HG03565 (cell line): ENCODE data around the gene EEF1A2.

Experiments used
- ATAC-seq: cut with Tn5 transposase; IDR thresholded peaks from one replicate; pipeline ENCODE4 v1.9.1; 2021; ENCODE audit warnings: mild to moderate bottlenecking, moderate library complexity; ENCODE audit not compliant: unreplicated experiment

Gene EEF1A2

GRCh38 chr20:63471717-63471980, 27.2 kb downstream of the EEF1A2 start:
- no peak for ATAC-seq

- ATAC-seq = no peak
Observed at GRCh38 chr20:63471002-63471716, 27.7 kb downstream of the EEF1A2 start.

- no peak for ATAC-seq
Observed at GRCh38 chr20:63470410-63470809, 28.5 kb downstream of the EEF1A2 start.

GRCh38 chr20:63469713-63470101, 29.2 kb downstream of the EEF1A2 start:
- no peak for ATAC-seq

- no peak for ATAC-seq
Observed at GRCh38 chr20:63469019-63469712, 29.7 kb downstream of the EEF1A2 start.

- no peak for ATAC-seq
Observed at GRCh38 chr20:63468421-63468820, 30.5 kb downstream of the EEF1A2 start.

- no peak for ATAC-seq
Observed at GRCh38 chr20:63467294-63468083, 31.4 kb downstream of the EEF1A2 start.

GRCh38 chr20:63466861-63467260, 32.0 kb downstream of the EEF1A2 start:
- ATAC-seq = no peak

GRCh38 chr20:63466250-63466825, 32.5 kb downstream of the EEF1A2 start:
- no peak for ATAC-seq

GRCh38 chr20:63465380-63466249, 33.3 kb downstream of the EEF1A2 start:
- no peak for ATAC-seq

GRCh38 chr20:63464289-63464635, 34.6 kb downstream of the EEF1A2 start:
- no peak for ATAC-seq

GRCh38 chr20:63463400-63464288, 35.2 kb downstream of the EEF1A2 start:
- no peak for ATAC-seq

- no peak for ATAC-seq
Observed at GRCh38 chr20:63462244-63462643, 36.6 kb downstream of the EEF1A2 start.

GRCh38 chr20:63461104-63461763, 37.6 kb downstream of the EEF1A2 start:
- ATAC-seq = no peak

GRCh38 chr20:63459070-63459380, 39.9 kb downstream of the EEF1A2 start:
- ATAC-seq = no peak

- ATAC-seq = no peak
Observed at GRCh38 chr20:63458170-63459069, 40.5 kb downstream of the EEF1A2 start.

- ATAC-seq = no peak
Observed at GRCh38 chr20:63457737-63458136, 41.1 kb downstream of the EEF1A2 start.
